ENCODE data around the gene GFOD1.

GFOD1 gene

GRCh38 chr6:13352165-13352564, 135.2 kb downstream of the GFOD1 start:
- TF ChIP-seq ZFP3 (CRISPR knock-in tag; IDR thresholded peaks at IDR 0.05) (no peak), PPARA (CRISPR knock-in tag; IDR thresholded peaks at IDR 0.05; ENCODE audit: borderline replicate concordance) (no peak), POU6F1 (CRISPR knock-in tag; IDR thresholded peaks at IDR 0.05; ENCODE audit: borderline replicate concordance, low read depth) (no peak), ZNF565 (CRISPR knock-in tag; conservative IDR thresholded peaks at IDR 0.05; ENCODE audit: low read depth) (no peak), ZFP30 (CRISPR knock-in tag; IDR thresholded peaks at IDR 0.05) (no peak), TSHZ2 (CRISPR knock-in tag; IDR thresholded peaks at IDR 0.05) (no peak), RARB (CRISPR knock-in tag; IDR thresholded peaks at IDR 0.05) (no peak), TOX (CRISPR knock-in tag; IDR thresholded peaks at IDR 0.05; ENCODE audit: borderline replicate concordance) (no peak), ZNF8 (CRISPR knock-in tag; IDR thresholded peaks at IDR 0.05) (no peak), OSR1 (CRISPR knock-in tag; IDR thresholded peaks at IDR 0.05) (no peak), TCF4 (CRISPR knock-in tag; IDR thresholded peaks at IDR 0.05; ENCODE audit: borderline replicate concordance) (no peak), CREB5 (CRISPR knock-in tag; IDR thresholded peaks at IDR 0.05; ENCODE audit: low read depth) (no peak), ESRRG (CRISPR knock-in tag; IDR thresholded peaks at IDR 0.05) (no peak), ARNTL (CRISPR knock-in tag; IDR thresholded peaks at IDR 0.05; ENCODE audit: borderline replicate concordance, low read depth) (no peak), ISL1 (CRISPR knock-in tag; IDR thresholded peaks at IDR 0.05) (no peak), PATZ1 (CRISPR knock-in tag; IDR thresholded peaks at IDR 0.05; ENCODE audit: borderline replicate concordance) (no peak), GLIS3 (CRISPR knock-in tag; IDR thresholded peaks at IDR 0.05) (no peak), SNAI2 (CRISPR knock-in tag; IDR thresholded peaks at IDR 0.05) (no peak), CSDC2 (CRISPR knock-in tag; IDR thresholded peaks at IDR 0.05) (no peak), ZC3H10 (CRISPR knock-in tag; IDR thresholded peaks at IDR 0.05) (no peak)
- no peak for ATAC-seq

GRCh38 chr6:13351271-13351670, 136.1 kb downstream of the GFOD1 start:
- no peak for TF ChIP-seq ARNTL (CRISPR knock-in tag; IDR thresholded peaks at IDR 0.05; ENCODE audit: borderline replicate concordance, low read depth)
- TF ChIP-seq POU6F1 (CRISPR knock-in tag; IDR thresholded peaks at IDR 0.05; ENCODE audit: borderline replicate concordance, low read depth) = no peak
- no peak for TF ChIP-seq CSRNP3 (CRISPR knock-in tag; IDR thresholded peaks at IDR 0.05)
- TF ChIP-seq SNAI2 (CRISPR knock-in tag; IDR thresholded peaks at IDR 0.05) = no peak
- TF ChIP-seq ZNF8 (CRISPR knock-in tag; IDR thresholded peaks at IDR 0.05) = no peak
- no peak for TF ChIP-seq TOX (CRISPR knock-in tag; IDR thresholded peaks at IDR 0.05; ENCODE audit: borderline replicate concordance)
- no peak for TF ChIP-seq PATZ1 (CRISPR knock-in tag; IDR thresholded peaks at IDR 0.05; ENCODE audit: borderline replicate concordance)
- no peak for TF ChIP-seq OSR1 (CRISPR knock-in tag; IDR thresholded peaks at IDR 0.05)
- no peak for TF ChIP-seq CREB5 (CRISPR knock-in tag; IDR thresholded peaks at IDR 0.05; ENCODE audit: low read depth)
- TF ChIP-seq ZFP3 (CRISPR knock-in tag; IDR thresholded peaks at IDR 0.05) = no peak
- no peak for TF ChIP-seq GLIS3 (CRISPR knock-in tag; IDR thresholded peaks at IDR 0.05)
- no peak for TF ChIP-seq ZC3H10 (CRISPR knock-in tag; IDR thresholded peaks at IDR 0.05)
- no peak for TF ChIP-seq RARB (CRISPR knock-in tag; IDR thresholded peaks at IDR 0.05)
- TF ChIP-seq ZNF565 (CRISPR knock-in tag; conservative IDR thresholded peaks at IDR 0.05; ENCODE audit: low read depth) = no peak
- no peak for ATAC-seq

Measured in SK-N-SH treated with all-trans-retinoic acid at 6 μM for 48 hours (cell line).